Suppressor macrophage (primary cell): ENCODE data around the gene RAB4A.
A peak's percentile ranks its signal among the peaks of the same experiment; 100 is the strongest.
"Not testable (repeated sequence)": the region's sequence is repeated elsewhere in the genome, so short reads cannot be mapped to it uniquely, and the experiment has no call there.

ENCODE experiments used
- DNase-seq, 4 experiments: peaks; one replicate each; pipeline ENCODE4 v3.0.0-alpha.2; 2020 to 2022

Gene RAB4A

DNA sequence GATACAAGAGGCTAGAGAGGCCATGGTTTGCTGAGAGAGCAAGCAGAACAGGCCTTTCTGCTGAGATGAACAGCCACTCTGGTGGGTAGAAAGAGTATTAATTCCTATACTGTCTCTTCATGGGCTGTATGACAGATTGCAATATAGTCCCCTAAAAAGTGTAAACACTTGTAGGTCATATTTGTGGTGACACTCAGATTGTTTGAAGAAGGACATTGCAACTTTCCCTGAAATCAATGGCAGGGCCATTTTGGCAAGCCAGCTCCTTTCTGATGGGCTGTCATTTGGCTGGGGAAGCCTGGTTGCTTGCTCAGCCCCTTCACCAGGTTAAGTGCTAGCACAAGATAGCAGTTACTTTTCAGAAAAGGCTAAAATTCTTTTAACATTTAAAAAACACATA is 27.5 kb downstream of the RAB4A start:
- no peak for DNase-seq

DNA sequence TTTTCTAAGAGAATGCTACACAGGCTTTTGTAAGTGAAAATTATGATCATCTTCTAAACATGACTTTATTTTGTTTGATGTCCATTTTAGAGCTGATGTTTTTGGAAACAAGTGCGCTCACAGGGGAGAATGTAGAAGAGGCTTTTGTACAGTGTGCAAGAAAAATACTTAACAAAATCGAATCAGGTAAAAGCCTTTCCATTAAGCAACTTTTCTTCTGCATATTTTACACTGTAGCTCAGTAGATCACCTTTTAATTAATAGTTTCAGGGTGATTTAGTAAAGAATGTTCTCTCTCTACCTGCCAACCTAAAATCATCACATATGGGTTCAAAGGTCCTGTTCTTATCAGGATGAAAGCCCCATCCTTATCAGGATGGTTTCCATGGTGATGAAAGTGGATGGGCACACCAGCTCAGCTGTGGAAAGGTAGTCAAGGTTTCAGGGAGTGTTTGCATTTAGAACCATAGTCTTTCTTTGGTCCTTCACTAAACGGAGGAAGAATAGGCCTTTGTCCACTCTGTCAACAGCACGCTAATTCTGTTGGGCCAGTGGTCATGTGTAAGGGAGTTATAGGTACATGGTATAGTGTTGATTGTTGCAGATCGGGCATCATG is 28.1 kb downstream of the RAB4A start:
- DNase-seq, result no peak

- peak in 3 of 4 experiments; percentile 16 to 33 (median 21) for DNase-seq
Measured at GRCh38 chr1:229300099-229300757, 29.3 kb downstream of the RAB4A start.

DNA sequence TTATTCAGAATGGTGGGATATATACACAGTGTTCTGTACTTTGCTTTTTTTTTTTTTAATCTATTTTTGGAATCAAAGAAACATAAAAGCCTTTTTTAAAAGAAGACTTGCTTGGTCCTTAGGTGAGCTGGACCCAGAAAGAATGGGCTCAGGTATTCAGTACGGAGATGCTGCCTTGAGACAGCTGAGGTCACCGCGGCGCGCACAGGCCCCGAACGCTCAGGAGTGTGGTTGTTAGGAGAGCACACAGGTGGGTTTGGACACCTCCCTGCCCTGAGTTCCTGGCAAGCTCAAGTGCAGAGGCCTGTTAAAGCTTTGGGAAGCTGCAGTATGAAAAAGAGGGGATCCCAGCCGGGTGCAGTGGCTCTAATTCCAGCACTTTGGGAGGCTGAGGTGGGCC is 31.8 kb downstream of the RAB4A start:
- DNase-seq, result no peak

DNA sequence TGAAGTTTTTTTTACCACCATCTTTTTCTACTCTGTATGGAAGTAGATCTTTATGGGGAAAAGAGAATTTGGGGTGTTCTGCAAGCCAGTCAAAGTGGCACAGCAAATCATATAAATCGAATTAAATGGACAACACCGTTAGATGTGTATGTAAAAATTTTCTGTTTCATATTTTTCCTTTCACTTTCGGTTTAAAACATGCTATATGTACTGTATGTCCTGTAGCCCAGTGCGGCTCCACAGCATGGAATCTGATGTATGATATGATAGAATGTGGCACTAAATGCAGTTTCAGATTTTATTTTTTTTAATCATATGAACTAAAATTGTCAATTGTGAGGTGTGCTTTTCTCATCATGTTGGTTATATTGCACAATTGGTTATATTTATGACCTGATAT is 32.9 kb downstream of the RAB4A start:
- no peak for DNase-seq

GRCh38 chr1:229305392-229305791 is 34.5 kb downstream of the RAB4A start:
- DNase-seq, result no peak

DNA sequence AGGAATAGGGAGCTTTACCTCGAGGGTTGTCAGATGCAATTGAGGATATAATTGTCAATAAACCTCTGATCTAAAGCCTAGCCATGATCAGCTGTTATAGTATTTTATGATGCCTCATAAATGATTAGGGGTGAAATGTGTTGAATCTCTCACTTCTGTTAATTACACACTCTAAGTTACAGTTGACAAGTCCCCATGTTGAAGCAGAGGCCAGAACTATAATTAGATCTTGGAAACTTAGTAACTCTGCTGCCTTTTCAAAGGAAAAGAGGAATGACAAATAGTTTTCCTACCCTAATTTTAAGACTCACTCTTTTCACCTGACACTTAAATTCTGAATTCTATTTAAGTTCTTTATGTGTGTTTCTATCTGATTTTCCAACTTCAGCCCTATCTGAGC is 38.2 kb downstream of the RAB4A start:
- no peak for DNase-seq

- DNase-seq, result no peak
Measured at GRCh38 chr1:229309684-229310083, 38.8 kb downstream of the RAB4A start.

DNA sequence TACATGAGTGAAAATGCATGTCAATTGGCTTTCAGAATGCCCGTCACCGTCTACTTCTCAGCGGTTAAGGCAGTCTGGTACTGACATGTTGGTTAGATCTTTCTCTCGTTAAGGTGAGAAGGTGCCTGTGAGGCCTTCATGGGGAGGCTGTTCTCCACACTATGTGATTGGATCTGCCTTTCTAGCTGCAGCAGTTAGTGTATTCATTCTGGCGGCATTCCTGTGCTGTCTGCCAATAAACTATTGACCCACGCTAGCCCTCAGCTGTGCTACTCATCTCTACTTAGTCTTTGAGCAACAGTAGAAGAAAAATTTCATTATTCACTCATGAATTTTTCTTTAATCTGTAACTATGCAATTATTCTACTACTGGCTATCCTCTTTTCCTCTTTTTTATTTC is 39.9 kb downstream of the RAB4A start:
- DNase-seq, result no peak

DNA sequence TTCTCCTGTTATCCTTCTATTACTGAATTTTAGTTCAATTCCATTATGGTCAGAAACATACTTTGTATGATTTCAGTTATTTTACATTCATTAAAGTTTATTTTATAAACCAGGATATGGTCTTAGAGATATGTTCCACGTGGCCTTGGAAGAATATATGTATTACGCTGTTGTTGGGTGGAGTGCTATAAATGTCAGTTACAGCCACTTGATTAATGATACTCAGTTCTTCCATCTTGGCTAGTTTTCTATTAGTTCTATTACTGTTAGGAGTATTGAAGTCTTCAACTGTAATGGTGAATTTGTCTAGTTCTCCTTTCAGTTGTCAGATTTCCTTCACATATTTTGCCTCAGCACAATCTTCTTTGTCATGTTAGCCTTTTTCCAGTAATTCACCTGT is 45.3 kb downstream of the RAB4A start:
- no peak for DNase-seq

DNA sequence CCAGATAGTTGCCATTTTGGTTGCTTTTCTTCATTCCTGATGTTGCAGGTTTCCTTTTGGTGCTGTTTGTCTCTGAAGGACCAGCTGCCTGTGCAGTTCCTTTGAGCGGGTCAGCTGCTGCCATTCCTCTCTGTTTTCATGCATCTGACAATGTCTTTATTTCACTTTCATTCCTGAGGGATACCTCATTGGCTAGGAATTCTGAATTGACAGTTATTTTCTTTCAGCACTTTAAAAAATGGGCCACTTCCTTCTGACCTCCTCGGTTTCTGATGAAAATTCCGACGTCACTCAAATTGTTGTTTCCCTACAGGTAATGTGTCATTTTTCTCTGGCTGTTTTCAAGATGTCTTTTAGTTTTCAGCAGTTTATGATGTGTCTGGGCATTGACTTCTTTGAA is 47.1 kb downstream of the RAB4A start:
- no peak for DNase-seq

DNA sequence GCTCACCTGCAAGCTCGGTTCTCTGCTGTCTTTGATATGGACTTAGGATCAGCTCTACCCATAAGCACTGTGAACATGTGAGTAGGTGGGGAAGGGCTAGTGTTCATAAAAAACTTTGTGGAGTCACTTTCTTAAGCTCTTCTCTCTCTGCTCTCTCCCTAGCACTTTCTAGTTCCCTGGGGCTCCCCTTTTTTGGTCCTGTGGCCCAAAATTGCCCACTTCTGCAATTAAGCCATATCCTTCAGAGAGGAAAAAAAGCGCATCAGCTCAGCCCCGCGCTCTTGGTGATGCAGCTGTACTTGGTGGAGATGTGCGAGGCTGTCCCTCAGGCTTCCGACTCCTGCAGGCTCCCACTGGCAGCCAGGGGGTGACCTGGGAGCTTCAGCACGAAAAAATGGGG is 48.6 kb downstream of the RAB4A start:
- DNase-seq, result no peak

GRCh38 chr1:229323201-229323600 is 52.3 kb downstream of the RAB4A start:
- DNase-seq, result no peak

GRCh38 chr1:229323885-229324553 is 53.1 kb downstream of the RAB4A start:
- DNase-seq, result no peak

DNA sequence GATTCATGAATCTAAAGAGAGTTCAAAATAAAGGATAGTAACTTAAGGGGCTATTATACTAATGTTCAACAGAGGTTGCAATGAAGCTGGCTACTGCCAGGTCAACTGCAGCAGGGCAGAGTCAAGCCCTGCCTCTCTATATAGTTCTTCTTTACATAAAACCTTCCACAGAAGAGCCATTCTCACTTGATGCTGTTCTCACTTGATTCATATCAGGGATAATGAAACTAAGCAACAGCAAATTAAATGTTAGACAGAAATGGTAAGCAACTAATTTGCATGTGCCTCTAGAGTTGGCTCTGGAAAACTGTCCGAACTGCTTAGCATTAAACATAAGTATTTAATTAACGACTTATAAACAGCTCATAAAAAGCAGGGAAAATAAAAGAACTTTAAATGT is 54.5 kb downstream of the RAB4A start:
- no peak for DNase-seq

GRCh38 chr1:229325853-229326487 is 55.1 kb downstream of the RAB4A start:
- peak in 1 of 4 experiments; percentile 24 for DNase-seq

DNA sequence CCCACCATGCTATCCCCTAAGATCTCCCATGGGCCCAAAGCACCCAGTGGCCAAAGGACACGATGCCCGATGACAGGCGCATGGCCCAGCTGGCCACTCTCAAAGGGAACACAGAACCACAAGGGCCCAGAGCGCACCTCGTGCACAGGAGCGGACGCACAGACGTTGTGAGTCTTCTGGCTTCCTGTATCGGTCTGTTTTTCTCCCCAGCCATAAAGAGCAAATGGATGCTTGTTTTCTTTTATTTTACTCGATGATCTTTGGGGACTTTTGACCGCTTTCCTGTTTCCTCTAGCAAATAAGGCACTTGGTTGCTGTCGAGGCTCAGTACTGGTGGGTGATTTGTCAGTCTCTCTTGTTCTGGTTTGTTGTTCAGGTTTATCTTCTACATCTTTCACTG is 55.7 kb downstream of the RAB4A start:
- DNase-seq, result no peak

GRCh38 chr1:229327765-229328164 is 56.9 kb downstream of the RAB4A start:
- not testable (repeated sequence) for DNase-seq

- DNase-seq, result no peak
Measured at GRCh38 chr1:229328598-229329362, 57.9 kb downstream of the RAB4A start.

GRCh38 chr1:229334269-229334668 is 63.4 kb downstream of the RAB4A start:
- no peak for DNase-seq

DNA sequence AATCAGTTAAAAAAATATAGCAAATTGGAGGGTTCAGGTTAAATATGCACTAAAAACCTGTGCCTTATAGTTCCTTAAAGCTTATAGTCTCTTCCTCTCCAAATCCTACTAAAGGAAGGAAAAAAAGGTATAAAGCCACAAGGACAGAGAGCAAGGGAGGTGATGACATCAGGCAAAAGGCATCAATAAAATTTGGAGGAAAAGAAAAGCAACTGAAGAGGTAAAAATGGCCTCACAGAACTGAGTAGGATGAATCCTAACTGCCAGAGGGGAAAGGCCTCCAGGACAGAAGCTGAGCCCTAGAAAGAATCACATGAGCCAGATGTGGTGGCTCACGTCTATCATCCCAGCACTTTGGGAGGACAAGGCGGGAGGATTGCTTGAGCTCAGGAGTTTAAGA is 63.8 kb downstream of the RAB4A start:
- no peak for DNase-seq

DNA sequence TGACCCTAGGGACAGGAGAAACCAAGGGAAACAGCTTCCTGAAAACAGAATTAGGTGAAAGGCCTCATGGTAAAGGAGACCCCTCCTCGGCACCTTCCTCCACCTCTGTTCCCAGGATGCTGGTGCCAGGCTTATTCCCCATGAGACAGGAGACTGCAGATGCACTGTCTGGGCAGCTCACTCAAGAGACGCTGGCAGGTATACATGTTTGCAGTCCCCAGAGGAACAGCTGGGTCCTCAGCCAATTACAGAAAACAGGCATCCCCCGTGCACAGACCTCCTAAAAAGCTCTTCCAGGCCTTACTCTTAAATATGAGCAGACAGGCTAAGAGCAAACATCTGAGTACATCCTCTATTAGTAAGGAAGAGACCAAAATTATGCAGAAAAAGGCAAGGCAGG is 65.4 kb downstream of the RAB4A start:
- no peak for DNase-seq

DNA sequence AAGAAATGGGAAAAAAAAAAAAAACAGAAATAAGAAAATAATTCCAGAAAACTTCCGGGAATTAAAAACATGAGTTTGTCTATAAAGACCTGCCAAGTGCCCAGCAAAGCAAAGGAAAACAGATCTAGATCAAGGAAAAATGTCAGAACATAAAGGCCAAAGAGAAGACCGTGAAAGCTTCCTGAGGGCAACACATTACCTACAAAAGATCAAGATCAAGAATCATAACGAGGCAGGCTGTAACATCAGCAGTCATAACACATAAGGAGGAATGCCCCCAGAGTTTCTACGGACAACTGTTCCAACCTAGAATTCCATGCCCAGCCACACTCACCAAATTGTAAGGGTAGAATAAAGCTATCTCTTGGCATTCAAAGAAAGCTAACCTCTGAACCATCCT is 68.2 kb downstream of the RAB4A start:
- no peak for DNase-seq
